GM21786 (cell line): ENCODE measurements around the gene CMTM8.
"Not testable (repeated sequence)": the region's sequence is repeated elsewhere in the genome, so short reads cannot be mapped to it uniquely, and the experiment has no call there.

ENCODE experiments used
- ATAC-seq: cut with Tn5 transposase; IDR thresholded peaks from one replicate; pipeline ENCODE4 v1.9.1; 2021; ENCODE audit not compliant: unreplicated experiment

The CMTM8 gene

GRCh38 chr3:32374788-32375595, 136.5 kb downstream of the CMTM8 start:
- peak; percentile 72 for ATAC-seq

- no peak for ATAC-seq
These were observed 137.1 kb downstream of the CMTM8 start for GRCh38 chr3:32375596-32375930.

- ATAC-seq, result no peak
These were observed 137.6 kb downstream of the CMTM8 start for GRCh38 chr3:32376115-32376514.

GRCh38 chr3:32379831-32380500, 141.5 kb downstream of the CMTM8 start:
- no peak for ATAC-seq

- no peak for ATAC-seq
These were observed 143.4 kb downstream of the CMTM8 start for GRCh38 chr3:32381922-32382321.

GRCh38 chr3:32383136-32383711, 144.7 kb downstream of the CMTM8 start:
- no peak for ATAC-seq

- no peak for ATAC-seq
These were observed 146.5 kb downstream of the CMTM8 start for GRCh38 chr3:32384938-32385337.

- ATAC-seq, result no peak
These were observed 149.0 kb downstream of the CMTM8 start for GRCh38 chr3:32387512-32387911.

- ATAC-seq, result not testable (repeated sequence)
These were observed 151.1 kb downstream of the CMTM8 start for GRCh38 chr3:32389577-32389976.

GRCh38 chr3:32391643-32392535, 153.4 kb downstream of the CMTM8 start, which contains the start of gene CMTM7:
Gene CMTM7, plus strand, starts transcription at chr3:32391853. Its CDS starts 54 bp downstream, at chr3:32391907.
- ATAC-seq, result peak; percentile 20

GRCh38 chr3:32392536-32393302, 154.2 kb downstream of the CMTM8 start:
- no peak for ATAC-seq

- ATAC-seq, result no peak
These were observed 157.0 kb downstream of the CMTM8 start for GRCh38 chr3:32395496-32395895.

- ATAC-seq, result no peak
These were observed 159.5 kb downstream of the CMTM8 start for GRCh38 chr3:32397941-32398340.

GRCh38 chr3:32398531-32398930, 160.1 kb downstream of the CMTM8 start:
- no peak for ATAC-seq

- ATAC-seq, result no peak
These were observed 160.6 kb downstream of the CMTM8 start for GRCh38 chr3:32399030-32399620.

GRCh38 chr3:32401126-32401525, 162.6 kb downstream of the CMTM8 start:
- no peak for ATAC-seq

- ATAC-seq, result peak; percentile 76
These were observed 163.1 kb downstream of the CMTM8 start for GRCh38 chr3:32401556-32402081.

GRCh38 chr3:32403663-32404062, 165.2 kb downstream of the CMTM8 start:
- no peak for ATAC-seq

GRCh38 chr3:32404714-32405113, 166.2 kb downstream of the CMTM8 start:
- ATAC-seq, result no peak

GRCh38 chr3:32405155-32405554, 166.7 kb downstream of the CMTM8 start:
- ATAC-seq, result no peak
